Suprapubic skin (tissue), 3 donors: Measurements from ENCODE around the gene DCTN2.
"Not testable (repeated sequence)": the region's sequence is repeated elsewhere in the genome, so short reads cannot be mapped to it uniquely, and the experiment has no call there.

ENCODE experiments used
- CTCF ChIP-seq, 2 donors: fragments of 200-600 bp in 1 of 2; fragments of 450-650 bp in 1 of 2; sonication (generic) in 1 of 2; IDR thresholded peaks; one replicate each; pipeline ENCODE4 v1.5.1; 2016 to 2019; ENCODE audit warnings: antibody characterized with exemption in 2 of 2, mild to moderate bottlenecking in 1 of 2, moderate library complexity in 1 of 2
- POLR2A ChIP-seq, 2 donors: fragments of 450-650 bp; IDR thresholded peaks; one replicate each; pipeline ENCODE4 v1.6.1; 2017; ENCODE audit warnings: antibody characterized with exemption in 2 of 2, mild to moderate bottlenecking in 2 of 2, moderate library complexity in 2 of 2

GRCh38 chr12:57588951-57589610, 42.1 kb upstream of the DCTN2 start:
- not testable (repeated sequence) for TF ChIP-seq POLR2A, CTCF (IDR thresholded peaks at IDR 0.05)
